ENCODE results near the gene KCNE1.
"Not testable (repeated sequence)": the region's sequence is repeated elsewhere in the genome, so short reads cannot be mapped to it uniquely, and the experiment has no call there.

The KCNE1 gene

GRCh38 chr21:34456180-34456579 lies 55.8 kb downstream of the KCNE1 start:
- DNase-seq; intact Hi-C loops (cut with DNase I): not testable (repeated sequence)

- DNase-seq; intact Hi-C loops (cut with DNase I): not testable (repeated sequence)
Measured at GRCh38 chr21:34455628-34456027, 56.4 kb downstream of the KCNE1 start.

- intact Hi-C loops (cut with DNase I) = not testable (repeated sequence)
Measured at GRCh38 chr21:34447018-34447417, 65.0 kb downstream of the KCNE1 start.

GRCh38 chr21:34443486-34443885 lies 68.5 kb downstream of the KCNE1 start:
- intact Hi-C loops (cut with DNase I); DNase-seq: not testable (repeated sequence)

More at GRCh38 chr21:34447018-34447417, 65.0 kb downstream of the KCNE1 start:
- DNase-seq = not testable (repeated sequence)

- intact Hi-C loops (cut with DNase I); DNase-seq: not testable (repeated sequence)
Measured at GRCh38 chr21:34429710-34430109, 82.3 kb downstream of the KCNE1 start.

GRCh38 chr21:34428441-34428840 lies 83.6 kb downstream of the KCNE1 start:
- intact Hi-C loops (cut with DNase I); DNase-seq: not testable (repeated sequence)

- intact Hi-C loops (cut with DNase I); DNase-seq: not testable (repeated sequence)
Measured at GRCh38 chr21:34427339-34427738, 84.7 kb downstream of the KCNE1 start.

GRCh38 chr21:34423805-34424204 lies 88.2 kb downstream of the KCNE1 start, which contains the start of gene SMIM34:
SMIM34 (minus strand) TSS chr21:34423951; CDS start chr21:34423839, 112 bp downstream.
- DNase-seq; intact Hi-C loops (cut with DNase I): not testable (repeated sequence)

GRCh38 chr21:34417448-34418077 lies 94.4 kb downstream of the KCNE1 start:
- intact Hi-C loops (cut with DNase I) = not testable (repeated sequence)

GRCh38 chr21:34407294-34407693 lies 104.7 kb downstream of the KCNE1 start:
- DNase-seq; intact Hi-C loops (cut with DNase I): not testable (repeated sequence)

More at GRCh38 chr21:34417448-34418077, 94.4 kb downstream of the KCNE1 start:
- not testable (repeated sequence) for DNase-seq

- DNase-seq; intact Hi-C loops (cut with DNase I): not testable (repeated sequence)
Measured at GRCh38 chr21:34406676-34407075, 105.3 kb downstream of the KCNE1 start.

GRCh38 chr21:34406102-34406501 lies 105.9 kb downstream of the KCNE1 start:
- intact Hi-C loops (cut with DNase I); DNase-seq: not testable (repeated sequence)

- DNase-seq; intact Hi-C loops (cut with DNase I): not testable (repeated sequence)
Measured at GRCh38 chr21:34405686-34406085, 106.3 kb downstream of the KCNE1 start.

GRCh38 chr21:34404742-34405141 lies 107.3 kb downstream of the KCNE1 start:
- intact Hi-C loops (cut with DNase I); DNase-seq: not testable (repeated sequence)

- intact Hi-C loops (cut with DNase I); DNase-seq: not testable (repeated sequence)
Measured at GRCh38 chr21:34400522-34400921, 111.5 kb downstream of the KCNE1 start.

Data from head of caudate nucleus (tissue), 42 donors.